HG02943 (cell line): ENCODE measurements around the gene ENPP3.
"Not testable (repeated sequence)": the region's sequence is repeated elsewhere in the genome, so short reads cannot be mapped to it uniquely, and the experiment has no call there.

Experiments used
- ATAC-seq: cut with Tn5 transposase; IDR thresholded peaks from one replicate; pipeline ENCODE4 v1.9.1; 2021; ENCODE audit warnings: mild to moderate bottlenecking, low read depth, moderate library complexity; ENCODE audit not compliant: unreplicated experiment

Gene ENPP3

GRCh38 chr6:131682442-131682841, 45.3 kb downstream of the ENPP3 start:
- no peak for ATAC-seq

- peak; percentile 79 for ATAC-seq
Observed at GRCh38 chr6:131683479-131683878, 46.4 kb downstream of the ENPP3 start.

- ATAC-seq, result no peak
Observed at GRCh38 chr6:131685266-131685780, 48.2 kb downstream of the ENPP3 start.

- no peak for ATAC-seq
Observed at GRCh38 chr6:131687022-131687421, 49.9 kb downstream of the ENPP3 start.

- peak; percentile 51 for ATAC-seq
Observed at GRCh38 chr6:131688286-131688685, 51.2 kb downstream of the ENPP3 start.

GRCh38 chr6:131692031-131692430, 54.9 kb downstream of the ENPP3 start:
- ATAC-seq, result no peak

- ATAC-seq, result no peak
Observed at GRCh38 chr6:131692589-131692988, 55.5 kb downstream of the ENPP3 start.

- no peak for ATAC-seq
Observed at GRCh38 chr6:131693384-131693783, 56.3 kb downstream of the ENPP3 start.

- peak; percentile 85 for ATAC-seq
Observed at GRCh38 chr6:131694832-131695426, 57.8 kb downstream of the ENPP3 start.

- ATAC-seq, result no peak
Observed at GRCh38 chr6:131696956-131697355, 59.9 kb downstream of the ENPP3 start.

- ATAC-seq, result not testable (repeated sequence)
Observed at GRCh38 chr6:131700851-131701250, 63.7 kb downstream of the ENPP3 start.

GRCh38 chr6:131703905-131704304, 66.8 kb downstream of the ENPP3 start:
- ATAC-seq, result not testable (repeated sequence)

GRCh38 chr6:131710917-131711316, 73.8 kb downstream of the ENPP3 start, which contains the start of gene CTAGE9:
TSS of gene CTAGE9 (minus strand) at chr6:131711017. CDS start at chr6:131711017, 0 bp downstream.
- ATAC-seq, result not testable (repeated sequence)

- ATAC-seq, result peak; percentile 65
Observed at GRCh38 chr6:131715567-131715966, 78.5 kb downstream of the ENPP3 start.

- no peak for ATAC-seq
Observed at GRCh38 chr6:131717836-131718542, 80.9 kb downstream of the ENPP3 start.

GRCh38 chr6:131721161-131721560, 84.1 kb downstream of the ENPP3 start:
- no peak for ATAC-seq

- no peak for ATAC-seq
Observed at GRCh38 chr6:131724114-131724513, 87.0 kb downstream of the ENPP3 start.

GRCh38 chr6:131727467-131727866, 90.4 kb downstream of the ENPP3 start:
- ATAC-seq, result no peak

- ATAC-seq, result no peak
Observed at GRCh38 chr6:131727868-131728267, 90.8 kb downstream of the ENPP3 start.

- ATAC-seq, result no peak
Observed at GRCh38 chr6:131728296-131728939, 91.3 kb downstream of the ENPP3 start.

- ATAC-seq, result no peak
Observed at GRCh38 chr6:131729550-131729949, 92.4 kb downstream of the ENPP3 start.
